Thoracic aorta (tissue), 2 donors: Measurements from ENCODE around the gene TSHZ2. TPM values are rescaled to one million over a fixed set of nuclear protein-coding genes. Genes with fewer than 3 reads are reported as not detected.
"Not testable (repeated sequence)": the region's sequence is repeated elsewhere in the genome, so short reads cannot be mapped to it uniquely, and the experiment has no call there.

ENCODE experiments used
- ATAC-seq: fragments of 150-250 bp; one replicate; pipeline ENCODE4 v1.8.0; 2017; ENCODE audit warnings: low read depth; ENCODE audit not compliant: insufficient number of reproducible peaks, low FRiP score
- DNase-seq: peaks from one replicate; pipeline ENCODE4 v3.0.0-alpha.2; 2020; ENCODE audit warnings: low spot score
- H3K27ac ChIP-seq, 2 donors: fragments of 200-600 bp; sonication (generic); 1 replicate in 1 of 2; 2 replicates in 1 of 2; pipeline ENCODE4 v1.5.1; 2016; ENCODE audit warnings: mild to moderate bottlenecking in 2 of 2, moderate library complexity in 2 of 2
- H3K27me3 ChIP-seq: fragments of 200-600 bp; sonication (generic); replicated peaks from 2 replicates; pipeline ENCODE4 v1.6.0; 2016; ENCODE audit warnings: mild to moderate bottlenecking; ENCODE audit not compliant: insufficient read depth
- H3K36me3 ChIP-seq: fragments of 200-600 bp; sonication (generic); one replicate; pipeline ENCODE4 v1.5.1; 2016
- H3K4me1 ChIP-seq, 2 donors: fragments of 200-600 bp; sonication (generic); 1 replicate in 1 of 2; 2 replicates in 1 of 2; pipeline versions ENCODE4 v1.5.1 to v1.6.0; 2016; ENCODE audit warnings: low read depth in 2 of 2, mild to moderate bottlenecking in 1 of 2; ENCODE audit not compliant: control insufficient read depth in 1 of 2
- H3K4me3 ChIP-seq: fragments of 200-600 bp; sonication (generic); 2 replicates; pipeline ENCODE4 v1.5.1; 2016; ENCODE audit warnings: mild to moderate bottlenecking
- H3K9me3 ChIP-seq: fragments of 200-600 bp; sonication (generic); 2 replicates; pipeline ENCODE4 v1.5.1; 2016
- CTCF ChIP-seq: fragments of 200-600 bp; sonication (generic); IDR thresholded peaks from one replicate; pipeline ENCODE4 v1.5.1; 2019; ENCODE audit warnings: antibody characterized with exemption
- total RNA-seq, 2 donors: library from RNA; depleted of rRNA; stranded (reverse); fragments of >200 nt; gene quantifications; one replicate each; pipeline versions ENCODE4 v1.1.0 to v1.2.3, GENCODE V29; 2016

Gene TSHZ2
- total RNA-seq, 2 donors from 2014 or later, result 8.4 to 32.6 TPM

GRCh38 chr20:53428588-53428987 is 456.4 kb downstream of the TSHZ2 start:
- H3K27ac ChIP-seq, result no peak overlapping the region
- H3K4me3 ChIP-seq, result no peak overlapping the region
- H3K4me1 ChIP-seq, result no peaks in the 10 kb centered on the region
- ATAC-seq (no peak), DNase-seq (no peak)
- no peak for TF ChIP-seq CTCF
- no peaks in the 10 kb centered on the region for H3K9me3 ChIP-seq
- H3K36me3 ChIP-seq, result no peaks in the 10 kb centered on the region
- no peaks in the 10 kb centered on the region for H3K27me3 ChIP-seq

GRCh38 chr20:53428996-53429395 is 456.8 kb downstream of the TSHZ2 start:
- DNase-seq, result no peak
- Histone ChIP-seq H3K27me3 (no peaks in the 10 kb centered on the region), H3K27ac (no peak overlapping the region), H3K4me3 (no peak overlapping the region), H3K4me1 (no peaks in the 10 kb centered on the region), H3K9me3 (no peaks in the 10 kb centered on the region), H3K36me3 (no peaks in the 10 kb centered on the region)
- ATAC-seq, result no peak
- TF ChIP-seq CTCF, result no peak

- no peak overlapping the region for H3K27ac ChIP-seq
- H3K4me3 ChIP-seq, result no peak overlapping the region
- ATAC-seq (no peak), DNase-seq (no peak)
- no peak for TF ChIP-seq CTCF
- H3K9me3 ChIP-seq, result no peaks in the 10 kb centered on the region
- no peaks in the 10 kb centered on the region for H3K4me1 ChIP-seq
- H3K27me3 ChIP-seq, result no peaks in the 10 kb centered on the region
- no peaks in the 10 kb centered on the region for H3K36me3 ChIP-seq
Measured at GRCh38 chr20:53434662-53435061, 462.5 kb downstream of the TSHZ2 start.

GRCh38 chr20:53436927-53437326 is 464.8 kb downstream of the TSHZ2 start:
- not testable (repeated sequence) for H3K27ac ChIP-seq, H3K27me3 ChIP-seq, H3K9me3 ChIP-seq, H3K36me3 ChIP-seq, H3K4me1 ChIP-seq, H3K4me3 ChIP-seq, ATAC-seq, DNase-seq

- no peak for DNase-seq
- no peak overlapping the region for H3K27ac ChIP-seq
- no peak for TF ChIP-seq CTCF
- no peak for ATAC-seq
- H3K4me1 ChIP-seq, result no peaks in the 10 kb centered on the region
- no peak overlapping the region for H3K4me3 ChIP-seq
- no peaks in the 10 kb centered on the region for H3K9me3 ChIP-seq
- H3K27me3 ChIP-seq, result no peaks in the 10 kb centered on the region
- H3K36me3 ChIP-seq, result no peaks in the 10 kb centered on the region
Measured at GRCh38 chr20:53438368-53438767, 466.2 kb downstream of the TSHZ2 start.

- no peaks in the 10 kb centered on the region for H3K4me1 ChIP-seq
- no peaks in the 10 kb centered on the region for H3K36me3 ChIP-seq
- no peak for TF ChIP-seq CTCF
- no peak overlapping the region for H3K4me3 ChIP-seq
- no peak overlapping the region for H3K27ac ChIP-seq
- DNase-seq, result no peak
- ATAC-seq, result no peak
- no peaks in the 10 kb centered on the region for H3K9me3 ChIP-seq
- H3K27me3 ChIP-seq, result no peaks in the 10 kb centered on the region
Measured at GRCh38 chr20:53439046-53439445, 466.9 kb downstream of the TSHZ2 start.
